H1 (cell line): Measurements from ENCODE around the gene TOMM40. TPM values are rescaled to one million over a fixed set of nuclear protein-coding genes. Genes with fewer than 3 reads are reported as not detected.

Source experiments
- CTCF ChIA-PET: fragments of 300-600 bp; sonication (Branson Sonifier 250); formaldehyde crosslinking; loops from one replicate; lab custom pipeline; 2021; ENCODE audit not compliant: partially characterized antibody; lab: Charles Lee
- POLR2A ChIA-PET: fragments of 300-600 bp; sonication (Branson Sonifier 250); formaldehyde crosslinking; loops from one replicate; lab custom pipeline; 2021; ENCODE audit warnings: inconsistent platforms; ENCODE audit not compliant: partially characterized antibody; lab: Charles Lee
- DNase-seq, 2 experiments: peaks; one replicate each; pipeline versions ENCODE4 v3.0.0 to v3.0.0-alpha.2; 2010 to 2022; ENCODE audit warnings: low spot score in 2 of 2, low read depth in 1 of 2, mixed read lengths in 1 of 2
- FAIRE-seq: peaks from 2 replicates; lab custom pipeline; 2011; peaks lifted over from hg19 to GRCh38; lab: Jason Lieb, UNC
- H2AFZ ChIP-seq: 2 replicates; pipeline ENCODE4 v1.8.1; 2012; ENCODE audit warnings: low read length, inconsistent platforms
- H2AK5ac ChIP-seq: 2 replicates; pipeline ENCODE4 v1.6.1; 2013; ENCODE audit warnings: low read depth, low read length
- H2BK120ac ChIP-seq: replicated peaks from 2 replicates; pipeline ENCODE3; 2013; ENCODE audit warnings: low read depth, low read length, inconsistent platforms
- H2BK12ac ChIP-seq: 2 replicates; pipeline ENCODE4 v1.6.1; 2013; ENCODE audit warnings: low read depth, low read length
- H2BK15ac ChIP-seq: 2 replicates; pipeline ENCODE4 v1.6.1; 2013; ENCODE audit warnings: low read length
- H2BK20ac ChIP-seq: 2 replicates; pipeline ENCODE4 v1.6.1; 2013; ENCODE audit warnings: low read length
- H2BK5ac ChIP-seq: 2 replicates; pipeline ENCODE4 v1.6.1; 2013; ENCODE audit warnings: low read depth, low read length
- H3K14ac ChIP-seq: 2 replicates; pipeline ENCODE4 v1.6.1; 2013; ENCODE audit warnings: inconsistent platforms; ENCODE audit not compliant: insufficient read length
- H3K18ac ChIP-seq: 2 replicates; pipeline ENCODE4 v1.6.1; 2013; ENCODE audit warnings: low read length; ENCODE audit errors: extremely low read depth
- H3K23ac ChIP-seq: 2 replicates; pipeline ENCODE4 v1.6.1; 2013; ENCODE audit warnings: inconsistent platforms; ENCODE audit not compliant: insufficient read length
- H3K23me2 ChIP-seq: 2 replicates; pipeline ENCODE4 v1.6.1; 2013; ENCODE audit warnings: low read depth, low read length
- H3K27ac ChIP-seq: 2 replicates; pipeline ENCODE4 v1.6.1; 2011; ENCODE audit warnings: low read depth, low read length, inconsistent platforms
- H3K27me3 ChIP-seq, 4 experiments: replicated peaks in 1 of 4; 1 replicate in 1 of 4; 2 replicates in 3 of 4; pipeline versions ENCODE4 v1.6.1 to v1.8.1; 2011 to 2013; ENCODE audit warnings: low read length in 3 of 4, mild to moderate bottlenecking in 3 of 4, inconsistent platforms in 2 of 4, mixed read lengths in 2 of 4, moderate library complexity in 1 of 4; ENCODE audit not compliant: control insufficient read depth in 3 of 4, insufficient read depth in 3 of 4; ENCODE audit errors: extremely low read depth in 1 of 4
- H3K36me3 ChIP-seq, 4 experiments: 2 replicates each; pipeline versions ENCODE4 v1.6.1 to v1.8.1; 2011 to 2013; ENCODE audit warnings: mild to moderate bottlenecking in 4 of 4, low read length in 3 of 4, moderate library complexity in 2 of 4, control low read depth in 1 of 4, inconsistent platforms in 1 of 4; ENCODE audit not compliant: insufficient read depth in 4 of 4, control insufficient read depth in 2 of 4
- H3K4ac ChIP-seq: replicated peaks from 2 replicates; pipeline ENCODE3; 2013; ENCODE audit warnings: low read length, low read depth, mixed read lengths, inconsistent platforms; ENCODE audit not compliant: insufficient read length
- H3K4me1 ChIP-seq, 4 experiments: replicated peaks in 1 of 4; 1 replicate in 1 of 4; 2 replicates in 3 of 4; pipeline versions ENCODE4 v1.6.1 to v1.8.1; 2011 to 2013; ENCODE audit warnings: low read length in 3 of 4, inconsistent platforms in 2 of 4, mixed read lengths in 1 of 4; ENCODE audit not compliant: insufficient read depth in 4 of 4, control insufficient read depth in 3 of 4
- H3K4me2 ChIP-seq, 2 experiments: 2 replicates each; pipeline versions ENCODE4 v1.6.1 to v1.8.1; 2011 to 2013; ENCODE audit warnings: low read depth in 2 of 2, low read length in 2 of 2, control low read depth in 1 of 2, inconsistent platforms in 1 of 2, mild to moderate bottlenecking in 1 of 2; ENCODE audit not compliant: insufficient read depth in 1 of 2
- H3K4me3 ChIP-seq, 4 experiments: fragments of 200-600, 300-600 bp in 1 of 4; sonication (generic), shearing (Covaris generic), sonication (Bioruptor Twin) in 1 of 4; 2 replicates each; pipeline versions ENCODE4 v1.5.1 to v1.8.1; 2011 to 2016; ENCODE audit warnings: low read length in 4 of 4, low read depth in 3 of 4, control low read depth in 2 of 4, inconsistent platforms in 2 of 4, mild to moderate bottlenecking in 2 of 4, mixed read lengths in 1 of 4, moderate library complexity in 1 of 4; ENCODE audit not compliant: insufficient read depth in 2 of 4; ENCODE audit errors: extremely low read depth in 1 of 4
- H3K56ac ChIP-seq: replicated peaks from 2 replicates; pipeline ENCODE3; 2013; ENCODE audit warnings: low read depth, mild to moderate bottlenecking, mixed read lengths, low read length, inconsistent platforms; ENCODE audit not compliant: insufficient read length
- H3K79me1 ChIP-seq: 2 replicates; pipeline ENCODE4 v1.6.1; 2013; ENCODE audit warnings: low read depth, low read length, control low read depth
- H3K79me2 ChIP-seq, 2 experiments: 2 replicates each; pipeline versions ENCODE4 v1.6.1 to v1.8.1; 2012 to 2013; ENCODE audit warnings: low read length in 2 of 2, mild to moderate bottlenecking in 2 of 2, inconsistent platforms in 1 of 2; ENCODE audit not compliant: insufficient read depth in 2 of 2, control insufficient read depth in 1 of 2
- H3K9ac ChIP-seq, 4 experiments: replicated peaks in 1 of 4; 1 replicate in 1 of 4; 2 replicates in 3 of 4; pipeline versions ENCODE4 v1.6.1 to v1.8.1; 2011 to 2013; ENCODE audit warnings: low read depth in 3 of 4, low read length in 3 of 4, control low read depth in 2 of 4, mild to moderate bottlenecking in 2 of 4, moderate library complexity in 2 of 4, inconsistent platforms in 1 of 4; ENCODE audit errors: extremely low read depth in 1 of 4
- H3K9me3 ChIP-seq, 2 experiments: 2 replicates each; pipeline versions ENCODE4 v1.6.1 to v1.8.1; 2012 to 2013; ENCODE audit warnings: mild to moderate bottlenecking in 2 of 2, moderate library complexity in 2 of 2, control low read depth in 1 of 2, inconsistent platforms in 1 of 2, low read depth in 1 of 2, low read length in 1 of 2, mixed read lengths in 1 of 2; ENCODE audit not compliant: insufficient read depth in 2 of 2
- H4K20me1 ChIP-seq, 2 experiments: replicated peaks in 1 of 2; 2 replicates each; pipeline versions ENCODE3 to v1.8.1; 2011 to 2013; ENCODE audit warnings: inconsistent platforms in 2 of 2, low read length in 2 of 2, mild to moderate bottlenecking in 1 of 2; ENCODE audit not compliant: insufficient read depth in 2 of 2, control insufficient read depth in 1 of 2
- H4K5ac ChIP-seq: 2 replicates; pipeline ENCODE4 v1.6.1; 2013; ENCODE audit warnings: low read length, low read depth, mixed read lengths, inconsistent platforms; ENCODE audit not compliant: insufficient read length
- H4K8ac ChIP-seq: 2 replicates; pipeline ENCODE4 v1.8.0; 2013; ENCODE audit warnings: mild to moderate bottlenecking, moderate library complexity, low read length, inconsistent platforms; ENCODE audit not compliant: insufficient read depth; ENCODE audit errors: extremely low read depth
- H4K91ac ChIP-seq: replicated peaks from 2 replicates; pipeline ENCODE3; 2013; ENCODE audit warnings: low read length, mixed read lengths, inconsistent platforms; ENCODE audit not compliant: insufficient read length
- CHD2 ChIP-seq: IDR thresholded peaks from 2 replicates; pipeline ENCODE4 v1.6.1; 2012; ENCODE audit warnings: low read length, improper control_type of control experiment
- CREB1 ChIP-seq: IDR thresholded peaks from 2 replicates; pipeline ENCODE4 v1.6.1; 2012; ENCODE audit warnings: inconsistent platforms
- E2F6 ChIP-seq: IDR thresholded peaks from 2 replicates; pipeline ENCODE4 v1.6.1; 2012; ENCODE audit warnings: inconsistent platforms
- EP300 ChIP-seq, 2 experiments: IDR thresholded peaks; 1 replicate in 1 of 2; 2 replicates in 1 of 2; pipeline ENCODE4 v1.6.1; 2011 to 2012; ENCODE audit warnings: low read depth in 2 of 2, low read length in 2 of 2, mild to moderate bottlenecking in 2 of 2, borderline replicate concordance in 1 of 2, inconsistent platforms in 1 of 2, moderate library complexity in 1 of 2
- FOSL1 ChIP-seq: IDR thresholded peaks from 2 replicates; pipeline ENCODE4 v1.6.1; 2011; ENCODE audit warnings: mild to moderate bottlenecking, low read depth, low read length, moderate library complexity; ENCODE audit not compliant: insufficient read depth
- HDAC6 ChIP-seq: IDR thresholded peaks from one replicate; pipeline ENCODE4 v1.7.1; 2012; ENCODE audit warnings: low read depth, mild to moderate bottlenecking, inconsistent platforms, low read length, moderate library complexity
- MAX ChIP-seq: IDR thresholded peaks from 2 replicates; pipeline ENCODE4 v1.6.1; 2012; ENCODE audit warnings: inconsistent platforms
- RFX5 ChIP-seq: IDR thresholded peaks from 2 replicates; pipeline ENCODE4 v1.6.1; 2011; ENCODE audit warnings: low read depth, low read length, improper control_type of control experiment, borderline replicate concordance
- RXRA ChIP-seq: IDR thresholded peaks from 2 replicates; pipeline ENCODE4 v1.6.1; 2011; ENCODE audit warnings: low read depth, mild to moderate bottlenecking, low read length, moderate library complexity; ENCODE audit not compliant: insufficient read depth
- SIRT6 ChIP-seq: IDR thresholded peaks from one replicate; pipeline ENCODE4 v1.7.1; 2012; ENCODE audit warnings: low read length, inconsistent platforms
- WGBS, 2 experiments: shearing (Covaris generic) in 1 of 2; methylation state at CpG; one replicate each; pipeline versions ENCODE4 v1.1.6 to v1.1.7; 2013 to 2015; ENCODE audit warnings: low lambda C conversion rate in 2 of 2, mixed read lengths in 2 of 2, inconsistent platforms in 1 of 2, low coverage in 1 of 2, missing lambda C conversion rate in 1 of 2; ENCODE audit not compliant: insufficient replicate concordance in 2 of 2, insufficient coverage in 1 of 2, insufficient read length in 1 of 2; ENCODE audit errors: extremely low coverage in 1 of 2, missing lambda C conversion rate in 1 of 2; 5-methylcytosine and 5-hydroxymethylcytosine counted together
- polyA plus RNA-seq, 7 experiments: library from polyadenylated mRNA; depleted of rRNA in 3 of 7; stranded (reverse) in 5 of 7; unstranded in 2 of 7; fragments of >200 nt in 5 of 7; fragments of 200-250 nt in 2 of 7; gene quantifications; 1 replicate in 5 of 7; 2 replicates in 1 of 7; 4 replicates in 1 of 7; pipeline versions ENCODE4 v1.2.1 to v1.2.3, GENCODE V29; 2011 to 2013; ENCODE audit warnings: missing spikeins in 2 of 7, mixed read lengths in 2 of 7
- total RNA-seq: library from RNA; stranded (reverse); fragmentation: NEBNext Ultra II Directional; extraction: Animal tissue kit (Norgen Biotek cat#: 25700); gene quantifications from 2 replicates; pipeline ENCODE4 v1.2.1, GENCODE V29; 2021
- TF ChIP-seq, protein P1 (sequence below): IDR thresholded peaks from 2 replicates; pipeline ENCODE4 v1.6.1; 2011; ENCODE audit warnings: low read depth, mild to moderate bottlenecking, low read length; ENCODE audit not compliant: insufficient read depth

The TOMM40 gene
- total and polyA plus RNA-seq, 2 of the 8 experiments (the other 6 are each of a cell fraction or from before 2014, with no cell fraction given): 154 to 179 TPM

DNA sequence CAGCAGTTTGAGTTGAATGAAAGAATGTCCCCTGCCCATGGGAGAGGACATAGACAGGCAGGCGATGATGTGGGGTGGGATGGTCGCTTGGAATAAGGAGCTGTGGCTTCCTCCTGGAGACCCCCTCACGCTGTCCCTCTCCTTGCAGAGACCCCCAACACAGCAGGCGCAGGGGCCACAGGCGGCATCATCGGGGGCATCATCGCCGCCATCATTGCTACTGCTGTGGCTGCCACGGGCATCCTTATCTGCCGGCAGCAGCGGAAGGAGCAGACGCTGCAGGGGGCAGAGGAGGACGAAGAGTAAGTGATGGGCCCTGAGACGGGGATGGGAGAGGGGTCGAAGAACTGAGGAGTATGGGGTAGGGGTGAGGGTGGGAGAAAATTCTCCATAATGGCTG, 9.0 kb upstream of the TOMM40 start:
- H3K4me3 ChIP-seq: no peak overlapping the region
- no peak overlapping the region for H3K27ac ChIP-seq
- H2AK5ac ChIP-seq: no peak overlapping the region; the same call in 1 of the 2 replicates
- H3K27me3 ChIP-seq: no peaks in the 10 kb centered on the region
- H3K23ac ChIP-seq: no peak overlapping the region
- no peak overlapping the region for H2BK20ac ChIP-seq
- H4K5ac ChIP-seq: no peak overlapping the region
- no peak overlapping the region for H2BK5ac ChIP-seq
- H3K23me2 ChIP-seq: no peaks in the 10 kb centered on the region
- H2BK120ac ChIP-seq: no peak overlapping the region
- peaks cover 0 to 20% (median 3%) of the 10 kb centered on the region in 4 experiments; a peak in 5 of 7 replicates for H3K4me1 ChIP-seq
- H3K79me1 ChIP-seq: no peaks in the 10 kb centered on the region
- peaks cover 8 to 60% (median 20%) of the 10 kb centered on the region in 4 experiments; a peak in 5 of 8 replicates for H3K36me3 ChIP-seq
- WGBS, 2 experiments: 94% methylated on average over 15 of the region's 15 CpGs; no CpG with 5 or more reads in 1 of the 2 experiments
- no peak overlapping the region for H3K4ac ChIP-seq
- no peak overlapping the region for H3K14ac ChIP-seq
- H3K4me2 ChIP-seq: no peak overlapping the region
- H3K9ac ChIP-seq: no peak overlapping the region; a peak in 1 of 7 replicates
- no peak overlapping the region for H4K91ac ChIP-seq
- H2AFZ ChIP-seq: no peak overlapping the region
- DNase-seq: no peak
- H3K56ac ChIP-seq: no peak overlapping the region
- no peak overlapping the region for H2BK12ac ChIP-seq
- H2BK15ac ChIP-seq: no peak overlapping the region
- ChIA-PET CTCF (interaction anchor here (2.7 kb wide), 1 partner anchor 21 kb away, joined by 7 read pairs; no protein-coding TSS in a partner anchor), POLR2A (interaction anchor here (0.5 to 13.6 kb wide), 8 partner anchors 8 to 262 kb away, joined by 3 to 109 read pairs (median 4); partner anchors contain the start of genes NECTIN2 and TOMM40)
- peaks cover 7 to 10% of the 10 kb centered on the region in 2 experiments for H4K20me1 ChIP-seq
- H3K9me3 ChIP-seq: no peaks in the 10 kb centered on the region
- H3K79me2 ChIP-seq: no peaks in the 10 kb centered on the region; a peak in 1 of 4 replicates
- peak overlapping the region; percentile 53; the same call in 1 of the 2 replicates for H4K8ac ChIP-seq
- FAIRE-seq: no peak
- H3K18ac ChIP-seq: no peak overlapping the region
- TF ChIP-seq FOSL1 (no peak), E2F6 (no peak), RXRA (no peak), CHD2 (no peak), SIRT6 (no peak), EP300 (IDR thresholded peaks at IDR 0.05; ENCODE audit: borderline replicate concordance in 1 of 2, low read depth in 2 of 2, low read length in 2 of 2) (no peak), MAX (no peak), HDAC6 (no peak), CREB1 (no peak), RFX5 (no peak)
- TF ChIP-seq, protein P1, sequence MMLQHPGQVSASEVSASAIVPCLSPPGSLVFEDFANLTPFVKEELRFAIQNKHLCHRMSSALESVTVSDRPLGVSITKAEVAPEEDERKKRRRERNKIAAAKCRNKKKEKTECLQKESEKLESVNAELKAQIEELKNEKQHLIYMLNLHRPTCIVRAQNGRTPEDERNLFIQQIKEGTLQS: no peak
